ENCODE measurements around the gene CDH4.

The CDH4 gene

DNA sequence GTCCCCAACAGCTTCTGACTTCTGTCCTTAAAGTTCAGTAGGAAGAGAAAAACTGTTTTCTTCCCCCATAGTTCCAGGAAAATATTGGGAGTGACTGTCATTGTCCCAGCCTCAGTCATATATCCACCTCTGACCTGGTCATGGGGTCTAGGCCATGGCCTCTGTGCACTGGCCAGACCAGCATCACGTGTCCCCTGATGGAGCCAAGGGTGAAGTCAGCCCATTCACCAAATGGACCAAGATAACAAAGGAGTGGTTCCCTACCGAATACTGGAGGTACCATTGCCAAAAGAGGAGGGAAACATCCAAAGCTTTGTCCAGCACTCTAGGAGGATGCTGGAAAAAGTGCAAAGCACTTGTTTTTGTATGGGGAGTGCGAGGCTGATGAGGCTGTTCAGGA is 418.2 kb downstream of the CDH4 start:
- DNase-seq (ENCODE audit: low read depth), result no peak

- DNase-seq (ENCODE audit: low read depth), result no peak
Measured at GRCh38 chr20:61671559-61671958, 419.5 kb downstream of the CDH4 start.

DNA sequence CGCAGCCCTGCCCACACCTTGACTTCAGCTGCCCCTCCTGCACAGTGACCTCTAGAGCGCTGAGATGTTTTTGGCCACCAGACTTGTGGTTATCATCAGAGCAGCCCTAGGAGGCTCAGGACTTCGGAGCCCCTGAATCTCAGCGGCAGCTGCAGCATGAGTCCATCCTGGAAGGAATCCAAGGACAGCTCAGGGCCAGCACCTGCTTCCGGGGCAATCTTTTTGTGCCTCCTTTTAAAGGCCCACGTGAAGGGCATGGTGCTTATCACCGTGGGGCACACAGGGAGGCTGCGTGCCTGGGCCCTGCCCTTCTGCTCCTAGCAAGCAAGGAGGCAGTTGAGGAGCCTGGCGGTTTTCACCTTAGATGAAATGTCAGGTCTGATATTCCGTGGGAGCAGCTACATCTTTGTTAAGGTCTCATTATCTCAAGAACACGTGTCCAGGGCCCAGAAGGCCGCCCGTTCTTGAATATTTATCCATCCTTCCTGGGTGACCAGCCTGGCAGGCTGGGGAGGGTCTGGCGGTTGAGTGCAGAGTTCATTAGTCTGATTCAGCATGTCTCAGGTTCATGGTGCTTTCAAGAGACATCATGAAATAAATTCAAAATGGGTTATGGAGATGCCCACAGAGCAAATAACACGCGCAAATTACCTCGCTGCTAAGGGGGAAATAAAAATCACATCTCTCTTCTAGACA is 421.2 kb downstream of the CDH4 start:
- DNase-seq (ENCODE audit: low read depth), result no peak

DNA sequence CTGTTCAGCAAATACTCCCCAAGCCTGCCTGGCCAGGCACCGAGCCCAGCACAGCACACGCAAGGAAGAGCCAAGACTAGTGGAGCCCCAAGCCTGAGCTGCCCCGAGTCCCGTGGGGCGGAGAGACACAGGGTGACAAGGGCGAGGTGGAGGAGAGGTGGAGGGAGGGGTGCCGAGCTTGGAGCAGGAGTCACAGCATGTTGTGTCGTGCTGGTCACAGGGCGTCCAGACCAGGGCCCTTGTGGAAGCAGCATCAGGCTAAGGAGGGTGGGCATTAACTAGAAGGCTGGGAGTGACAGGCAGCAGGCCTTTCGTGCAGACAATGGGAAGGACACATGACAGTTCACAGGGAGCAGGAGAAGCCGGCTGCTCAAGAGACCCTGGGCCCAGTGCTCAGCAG is 422.1 kb downstream of the CDH4 start:
- no peak for DNase-seq (ENCODE audit: low read depth)

GRCh38 chr20:61674688-61675087 is 422.6 kb downstream of the CDH4 start:
- no peak for DNase-seq (ENCODE audit: low read depth)

GRCh38 chr20:61677928-61678327 is 425.9 kb downstream of the CDH4 start:
- no peak for DNase-seq (ENCODE audit: low read depth)

- no peak for DNase-seq (ENCODE audit: low read depth)
Measured at GRCh38 chr20:61678437-61678836, 426.4 kb downstream of the CDH4 start.

DNA sequence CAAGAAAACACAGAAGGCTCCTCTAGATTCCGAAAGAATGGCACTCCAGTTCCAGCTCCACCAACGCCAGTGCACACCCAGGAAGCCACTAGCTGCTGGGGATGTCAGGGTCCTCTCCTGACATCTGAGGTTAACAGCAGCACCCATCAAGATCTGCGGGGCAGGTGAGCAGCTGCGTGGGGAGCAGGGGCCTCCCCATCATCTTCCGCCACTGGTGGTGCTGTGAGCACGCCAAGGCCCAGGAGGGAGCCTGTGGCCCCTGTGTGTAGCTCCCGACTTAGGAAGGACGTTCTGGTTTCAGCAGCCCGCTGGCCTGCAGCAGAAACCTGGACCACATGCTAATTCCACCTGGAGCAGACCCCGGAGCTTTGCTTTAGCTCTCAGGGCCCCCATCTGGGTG is 427.4 kb downstream of the CDH4 start:
- DNase-seq (ENCODE audit: low read depth), result no peak

DNA sequence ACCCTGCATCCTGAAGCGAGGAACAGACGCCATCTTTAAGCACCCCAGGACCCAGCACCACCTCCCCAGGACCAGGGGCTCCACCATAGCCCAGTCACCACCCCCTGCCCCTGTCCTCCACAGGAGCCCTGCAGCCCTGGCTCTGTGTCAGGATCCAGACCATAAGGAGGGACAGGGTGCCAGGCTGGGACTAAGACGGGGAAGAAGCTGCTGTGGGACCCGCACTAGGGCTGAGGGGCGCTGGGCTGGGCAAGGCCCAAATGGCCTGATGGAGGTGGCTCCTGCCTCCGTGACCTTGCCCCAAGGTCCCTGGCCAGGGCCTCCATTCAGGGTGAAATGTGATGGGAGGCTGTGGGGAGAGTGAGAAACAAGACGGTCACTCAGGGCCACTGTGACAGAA is 428.0 kb downstream of the CDH4 start:
- no peak for DNase-seq (ENCODE audit: low read depth)

GRCh38 chr20:61682114-61682995 is 430.3 kb downstream of the CDH4 start:
- no peak for DNase-seq (ENCODE audit: low read depth)

- DNase-seq (ENCODE audit: low read depth), result no peak
Measured at GRCh38 chr20:61682996-61683681, 431.1 kb downstream of the CDH4 start.

- DNase-seq (ENCODE audit: low read depth), result no peak
Measured at GRCh38 chr20:61683721-61684120, 431.7 kb downstream of the CDH4 start.

- DNase-seq (ENCODE audit: low read depth), result no peak
Measured at GRCh38 chr20:61684136-61684535, 432.1 kb downstream of the CDH4 start.

- no peak for DNase-seq (ENCODE audit: low read depth)
Measured at GRCh38 chr20:61684583-61685235, 432.6 kb downstream of the CDH4 start.

DNA sequence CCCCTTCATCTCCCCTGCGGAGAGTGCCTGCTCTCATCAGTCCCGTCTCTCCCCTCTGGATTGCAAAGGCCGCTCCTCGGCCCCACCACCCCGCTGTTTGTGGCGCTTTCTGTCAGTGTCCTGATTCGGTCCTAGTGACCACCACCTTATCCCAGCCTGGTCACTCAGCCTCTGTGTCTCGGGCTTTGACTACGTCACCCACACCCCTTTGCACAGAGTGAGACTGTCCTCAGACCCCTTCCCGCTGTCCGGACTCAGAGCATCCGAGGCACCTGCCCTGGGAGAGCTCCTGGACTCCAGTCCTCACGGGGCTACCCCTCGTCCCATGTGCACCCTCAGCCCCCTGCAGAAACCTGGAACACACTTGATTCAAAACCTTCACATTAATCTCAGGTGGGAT is 433.4 kb downstream of the CDH4 start:
- no peak for DNase-seq (ENCODE audit: low read depth)

DNA sequence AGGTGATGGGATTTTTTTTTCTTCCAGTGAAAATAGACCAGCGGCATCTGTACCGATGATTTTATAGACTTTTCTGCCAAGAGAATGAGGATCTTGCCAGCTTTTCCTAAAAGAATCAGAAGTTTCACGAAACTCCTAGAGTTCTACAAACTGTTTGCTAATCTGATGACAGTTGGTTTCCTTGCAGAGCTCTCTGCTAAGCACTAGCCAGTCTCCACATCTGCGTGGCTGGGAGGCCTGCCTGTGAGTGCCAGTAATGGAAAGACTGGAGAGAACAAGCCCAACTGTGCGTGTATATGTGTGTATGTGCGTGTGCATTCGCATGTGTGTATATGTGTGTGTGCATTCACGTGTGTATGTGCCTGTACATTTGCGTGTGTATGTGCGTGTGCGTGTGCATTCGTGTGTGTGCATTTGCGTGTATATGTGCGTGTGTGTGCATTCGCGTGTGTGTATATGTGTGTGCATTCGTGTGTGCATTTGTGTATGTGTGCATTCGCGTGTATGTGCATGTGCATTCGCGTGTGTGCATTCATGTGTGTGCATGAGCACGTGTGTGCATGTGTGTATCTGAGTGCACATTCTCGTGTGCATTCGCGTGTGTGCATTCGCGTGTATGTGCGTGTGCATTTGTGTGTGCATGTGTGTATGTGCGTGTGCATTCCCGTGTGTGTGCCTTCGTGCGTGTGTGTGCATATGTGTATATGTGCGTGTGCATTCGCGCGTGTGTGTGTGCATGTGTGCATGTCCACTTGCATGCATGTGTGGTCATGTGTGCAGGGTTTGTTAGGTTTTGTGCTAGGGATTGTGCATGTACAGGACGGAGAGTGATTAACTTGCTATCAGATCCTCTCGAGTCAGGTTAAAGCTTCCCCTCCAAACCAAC is 434.2 kb downstream of the CDH4 start:
- DNase-seq (ENCODE audit: low read depth), result no peak

GRCh38 chr20:61688411-61688810 is 436.4 kb downstream of the CDH4 start:
- DNase-seq (ENCODE audit: low read depth), result no peak

GRCh38 chr20:61690150-61690549 is 438.1 kb downstream of the CDH4 start:
- no peak for DNase-seq (ENCODE audit: low read depth)

- DNase-seq (ENCODE audit: low read depth), result no peak
Measured at GRCh38 chr20:61690993-61691838, 439.2 kb downstream of the CDH4 start.

- DNase-seq (ENCODE audit: low read depth), result no peak
Measured at GRCh38 chr20:61691978-61692377, 439.9 kb downstream of the CDH4 start.

Measured in activated T-cell treated with anti-CD3 and anti-CD28 coated beads for 48 hours (primary cell).